Activated CD4-positive, CD25-positive, alpha-beta regulatory T cell treated with anti-CD3 and anti-CD28 coated beads, Interleukin-2, amount 50 U/mL, for 72 hours (primary cell): ENCODE data around the gene CCDC85C.

ENCODE experiments used
- DNase-seq: peaks from one replicate; pipeline ENCODE4 v3.0.0; 2021

The CCDC85C gene

DNA sequence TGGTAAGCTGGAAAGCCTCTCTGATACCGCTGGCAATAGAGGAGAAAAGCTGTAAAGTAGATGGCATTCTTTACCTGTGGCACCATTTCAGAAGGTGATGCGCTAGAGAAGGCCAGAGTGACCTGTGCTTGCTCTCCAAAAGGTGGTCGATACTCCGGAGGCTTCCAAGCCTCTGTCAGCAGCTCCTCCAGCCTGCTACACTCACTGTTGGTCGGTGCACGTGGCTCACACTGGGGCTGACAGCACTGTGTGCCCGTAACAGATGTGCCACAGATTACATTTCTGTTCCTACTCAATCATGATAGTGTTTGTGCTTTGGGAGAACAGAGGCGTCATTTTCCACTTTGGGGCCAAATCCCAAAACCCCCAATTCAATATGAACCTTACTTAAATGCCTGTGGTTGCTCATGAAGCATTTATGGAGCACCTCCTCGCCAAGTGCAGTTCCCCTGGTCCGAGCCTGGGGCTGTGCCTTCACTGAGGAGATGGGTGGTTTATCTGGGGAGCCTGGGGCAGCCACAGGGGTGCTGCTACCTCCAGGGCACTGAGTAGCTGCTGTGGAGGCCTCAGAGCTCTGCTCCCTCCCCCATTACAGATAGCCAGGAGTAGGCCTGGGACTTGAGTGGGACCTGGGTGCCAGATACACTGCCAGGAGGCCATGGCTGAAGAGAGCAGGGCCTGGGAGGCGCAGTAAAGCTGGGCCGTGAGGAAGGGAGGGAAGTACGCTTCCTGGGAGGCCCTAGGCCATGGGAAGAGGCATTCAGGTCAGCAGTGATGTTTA is 96.0 kb downstream of the CCDC85C start:
- DNase-seq = no peak

DNA sequence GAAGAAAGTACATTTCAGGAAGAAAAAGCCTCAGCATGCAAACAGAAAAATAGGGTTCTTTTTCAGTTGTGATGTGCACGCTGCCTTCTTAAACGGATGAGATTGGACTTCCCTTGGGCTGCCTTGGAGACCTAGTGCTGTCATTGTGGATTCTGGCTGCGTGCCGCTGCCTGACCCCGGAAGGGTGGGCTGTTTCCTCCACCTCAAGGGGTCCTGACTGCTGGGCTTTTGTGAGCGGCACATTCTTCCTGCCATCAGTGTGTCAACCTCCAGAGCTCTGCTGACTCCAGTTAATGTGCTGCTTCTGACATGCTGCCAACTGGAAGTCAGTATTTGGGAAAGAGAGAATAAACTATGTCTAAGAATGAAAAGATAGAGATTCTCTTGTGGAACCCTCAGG is 97.7 kb downstream of the CCDC85C start:
- DNase-seq = no peak

DNA sequence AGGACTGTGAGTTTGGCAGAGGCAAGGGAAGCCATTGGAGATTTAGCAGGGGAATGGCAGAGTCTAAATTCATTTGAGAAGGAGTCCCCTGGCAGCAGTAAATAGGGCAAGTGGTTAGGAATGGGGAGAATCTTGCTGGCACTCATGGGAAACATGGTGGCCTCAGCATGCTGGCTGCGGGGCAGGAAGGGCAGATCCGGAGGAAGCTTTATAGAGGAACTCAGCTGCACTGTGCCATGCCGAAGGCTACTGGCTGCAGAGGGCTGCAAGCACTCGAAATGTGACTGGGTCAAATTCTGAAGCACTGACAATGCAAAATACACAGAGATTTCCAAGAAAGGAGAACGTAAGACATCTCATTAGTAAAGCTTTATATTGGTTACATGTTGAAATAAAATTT is 98.9 kb downstream of the CCDC85C start:
- DNase-seq = no peak

DNA sequence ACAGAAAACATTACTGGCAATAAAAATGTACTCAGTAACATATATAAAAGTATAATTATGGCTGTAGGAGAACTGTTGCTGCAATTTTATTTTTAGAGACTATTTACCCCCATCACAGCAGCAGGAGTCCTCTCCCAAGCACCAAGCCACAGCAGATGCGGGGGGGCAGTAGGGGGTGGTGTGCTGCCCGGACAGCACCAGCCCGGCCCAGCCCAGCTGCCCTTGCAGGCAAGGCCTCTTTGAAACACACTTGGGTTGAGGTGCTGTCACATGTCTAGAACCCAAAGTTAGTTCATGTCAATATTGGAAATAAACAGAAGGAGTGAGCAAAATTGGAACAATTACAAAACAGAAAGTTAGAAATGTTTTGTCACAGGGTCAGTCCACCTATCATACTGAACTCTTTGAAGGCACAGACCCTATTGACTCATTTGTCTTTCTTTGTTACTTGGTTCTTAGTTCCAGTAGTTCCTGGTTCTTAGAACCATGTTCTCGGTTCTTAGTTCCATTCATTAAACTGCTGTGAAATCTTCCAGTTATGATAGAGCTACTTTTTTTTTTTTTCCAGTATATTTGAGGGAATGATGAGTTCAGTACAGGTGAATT is 100.1 kb downstream of the CCDC85C start:
- DNase-seq = no peak

DNA sequence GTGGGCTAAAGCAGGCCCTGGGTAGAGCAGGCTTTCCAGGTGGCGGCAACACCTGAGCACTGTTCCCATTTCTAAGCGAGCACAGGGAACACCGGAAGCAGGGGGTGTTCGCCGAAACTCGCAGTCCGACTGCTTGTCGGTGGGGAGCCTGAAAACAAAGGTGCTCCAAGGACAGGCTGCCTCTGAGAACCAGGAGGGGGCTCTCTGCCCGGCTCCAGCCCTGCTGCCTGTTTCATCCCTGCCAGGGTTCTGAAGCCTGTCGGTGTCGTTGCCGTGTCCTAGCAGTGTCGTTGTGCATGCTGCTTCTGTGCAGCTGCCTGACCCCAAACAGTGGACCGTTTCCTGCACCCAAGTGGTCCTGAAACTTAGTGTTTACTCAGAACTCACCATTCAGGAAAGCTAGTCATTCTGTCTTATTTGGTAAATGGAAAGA is 101.0 kb downstream of the CCDC85C start:
- DNase-seq = no peak

DNA sequence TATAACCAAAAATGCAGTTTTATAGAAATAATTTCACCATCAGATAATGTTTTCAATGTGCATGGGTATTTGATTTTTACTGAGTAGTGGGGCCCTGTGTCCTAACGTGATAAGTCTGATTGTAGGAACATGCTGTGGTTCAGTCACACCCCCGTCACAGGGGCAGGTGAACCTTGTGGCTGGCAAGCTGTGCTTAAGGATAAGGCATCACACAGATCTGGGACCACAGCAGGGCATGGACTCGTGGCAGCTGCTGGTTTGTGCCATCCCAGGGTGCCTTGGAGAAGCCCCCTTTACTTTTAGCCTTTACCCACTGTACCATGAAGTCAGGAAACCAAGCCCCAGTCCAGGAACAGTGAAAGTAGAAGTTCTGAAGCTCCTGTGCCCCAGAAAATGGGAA is 106.1 kb downstream of the CCDC85C start:
- DNase-seq = no peak

DNA sequence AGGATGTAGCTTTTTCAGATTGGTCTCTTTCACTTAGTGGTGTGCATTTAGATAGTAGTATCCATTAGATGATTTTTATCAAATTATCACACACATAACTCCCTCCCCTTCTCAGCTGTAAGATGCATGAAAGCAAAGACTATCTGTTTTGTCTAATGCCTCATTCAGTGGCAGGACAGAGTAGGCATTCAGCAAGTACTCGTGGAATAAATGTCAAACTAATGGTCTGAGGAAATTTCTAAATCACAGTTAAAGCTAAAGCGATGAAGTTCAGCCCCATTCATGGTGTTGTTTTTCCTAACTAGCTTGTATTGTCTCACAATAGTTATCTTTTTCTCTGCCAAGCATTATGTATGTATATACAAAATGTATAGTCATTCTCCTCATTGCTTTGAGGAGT is 106.7 kb downstream of the CCDC85C start:
- no peak for DNase-seq

DNA sequence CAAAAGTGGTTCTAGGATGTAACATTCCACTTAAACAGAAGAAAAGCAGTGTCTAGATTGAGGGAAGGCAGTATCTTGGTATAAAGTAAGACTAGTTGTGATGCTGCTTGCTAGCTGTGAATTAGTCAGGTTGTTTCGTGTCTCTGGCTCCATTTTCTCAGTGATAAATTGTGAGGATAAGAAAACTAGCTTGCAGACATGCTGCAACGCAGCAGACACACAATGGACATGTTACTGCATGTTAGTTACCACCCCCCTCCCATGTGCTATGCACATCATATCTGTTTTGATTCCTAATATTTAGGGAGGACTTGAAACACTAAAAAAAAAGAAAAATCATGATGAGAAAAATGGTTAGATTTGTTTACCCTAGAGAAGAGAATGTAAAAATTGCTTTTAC is 119.9 kb downstream of the CCDC85C start:
- DNase-seq = no peak

DNA sequence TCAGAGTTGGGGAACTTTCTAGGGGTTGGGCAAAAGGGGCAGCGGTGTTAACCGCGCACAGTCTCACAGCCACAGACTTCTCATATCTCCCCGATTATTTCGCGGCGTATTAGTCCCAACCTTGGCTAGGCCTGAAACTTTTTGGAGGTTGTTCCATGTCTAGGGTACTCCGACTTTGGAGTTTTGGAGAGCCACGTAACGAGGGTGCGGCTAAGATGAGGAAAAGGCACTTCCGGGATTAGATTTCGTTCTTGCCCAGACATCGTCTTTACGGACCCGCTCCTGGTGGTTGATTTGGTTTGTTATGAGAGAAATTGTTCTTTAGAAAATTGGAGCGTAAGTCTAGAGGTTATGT is 122.3 kb downstream of the CCDC85C start:
- DNase-seq = no peak

DNA sequence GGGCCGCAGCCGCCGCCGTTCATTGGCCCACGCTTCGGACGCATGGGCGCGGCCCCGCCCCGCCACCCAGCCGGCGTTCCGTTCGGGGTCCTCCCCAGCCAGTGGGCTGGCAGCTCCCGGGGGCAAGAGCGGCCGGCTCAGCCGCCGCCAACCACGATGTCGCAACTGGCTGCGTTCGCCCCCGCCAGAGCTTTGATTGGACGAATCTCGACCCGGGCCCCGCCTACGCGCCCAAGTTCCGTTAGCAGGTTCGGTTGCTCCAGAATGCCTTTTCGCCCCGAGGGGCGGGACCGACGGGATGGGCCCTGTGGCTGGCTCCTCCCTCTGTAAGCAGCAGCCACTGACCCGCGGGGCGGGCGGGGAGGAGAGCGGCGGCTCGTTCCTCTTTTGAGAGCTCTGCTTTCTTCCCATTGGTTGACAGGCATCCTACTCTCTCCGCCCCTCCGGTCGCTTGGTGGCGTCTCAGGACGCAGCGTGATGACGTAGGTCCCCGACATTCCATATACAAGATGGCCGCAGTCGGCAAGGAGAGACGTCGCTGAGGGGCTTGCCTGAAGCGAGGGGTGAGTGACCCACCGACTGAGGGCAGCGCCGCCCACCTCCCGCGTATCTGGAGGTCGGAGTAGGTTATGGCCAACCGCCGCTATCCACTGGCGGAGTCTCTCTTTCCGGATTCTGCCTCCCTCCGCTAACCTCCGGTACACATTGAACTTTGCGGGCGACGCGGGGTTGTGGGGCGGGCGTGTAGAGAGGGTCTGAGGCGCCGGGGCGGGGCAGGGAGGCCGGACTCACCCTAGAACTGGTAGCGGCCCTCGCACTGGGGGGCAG is 122.9 kb downstream of the CCDC85C start, which contains the start of gene CCNK:
CCNK (plus strand) TSS at position 493 of the 828 bp plus-strand sequence. CDS start 11,269 bp downstream, outside the sequence.
- DNase-seq = peak; percentile 100

DNA sequence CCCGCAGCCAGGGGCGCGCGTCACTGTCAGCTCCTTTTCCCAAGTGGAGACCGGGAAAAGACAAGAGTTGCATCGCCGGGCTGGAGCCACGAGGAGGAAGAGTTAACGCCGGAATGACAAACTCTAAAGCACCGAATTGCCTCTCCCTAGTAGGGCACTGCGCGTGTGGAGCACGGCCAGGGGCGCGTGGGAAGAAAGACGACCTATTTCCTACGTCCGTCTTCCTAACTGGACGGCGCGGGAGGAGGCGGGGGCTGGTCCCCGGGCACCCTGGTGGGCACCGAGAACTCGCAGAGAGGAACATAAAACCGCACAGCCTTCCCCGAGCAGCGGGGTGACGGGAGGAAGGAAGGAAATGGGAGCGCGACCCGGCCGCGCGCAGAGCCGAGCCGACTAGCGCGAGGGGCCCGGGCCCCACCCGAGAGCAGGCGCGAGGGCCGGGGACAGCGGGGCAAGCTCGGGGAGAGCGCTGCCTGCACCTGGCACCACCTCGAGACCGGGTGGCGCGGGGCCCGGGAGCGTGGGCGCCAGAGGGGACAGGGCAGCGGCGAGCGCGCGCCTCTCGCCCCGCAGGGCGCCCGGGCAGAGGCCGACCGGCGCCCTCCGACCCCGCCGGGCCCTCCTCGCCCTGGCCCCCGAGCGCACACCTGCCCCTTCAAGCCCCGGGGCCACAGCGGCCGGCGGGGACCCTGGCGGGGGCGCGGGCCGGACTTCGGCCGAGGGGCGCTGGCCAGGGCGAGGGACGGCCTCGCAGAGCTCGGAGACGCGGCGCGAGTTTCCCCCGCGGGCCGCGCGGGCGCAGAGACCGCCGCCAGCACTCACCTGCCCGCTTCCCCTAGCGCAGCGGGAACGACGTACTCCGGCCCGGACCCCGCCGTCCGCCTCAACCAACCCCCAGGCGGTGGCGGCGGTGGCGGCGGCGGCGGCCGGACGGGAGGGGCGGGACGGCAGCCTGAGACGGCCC is 123.8 kb downstream of the CCDC85C start, which contains the start of gene SETD3:
SETD3 (minus strand) TSS at position 954 of the 964 bp plus-strand sequence. CDS start 15,054 bp downstream, outside the sequence.
- DNase-seq = peak; percentile 50

DNA sequence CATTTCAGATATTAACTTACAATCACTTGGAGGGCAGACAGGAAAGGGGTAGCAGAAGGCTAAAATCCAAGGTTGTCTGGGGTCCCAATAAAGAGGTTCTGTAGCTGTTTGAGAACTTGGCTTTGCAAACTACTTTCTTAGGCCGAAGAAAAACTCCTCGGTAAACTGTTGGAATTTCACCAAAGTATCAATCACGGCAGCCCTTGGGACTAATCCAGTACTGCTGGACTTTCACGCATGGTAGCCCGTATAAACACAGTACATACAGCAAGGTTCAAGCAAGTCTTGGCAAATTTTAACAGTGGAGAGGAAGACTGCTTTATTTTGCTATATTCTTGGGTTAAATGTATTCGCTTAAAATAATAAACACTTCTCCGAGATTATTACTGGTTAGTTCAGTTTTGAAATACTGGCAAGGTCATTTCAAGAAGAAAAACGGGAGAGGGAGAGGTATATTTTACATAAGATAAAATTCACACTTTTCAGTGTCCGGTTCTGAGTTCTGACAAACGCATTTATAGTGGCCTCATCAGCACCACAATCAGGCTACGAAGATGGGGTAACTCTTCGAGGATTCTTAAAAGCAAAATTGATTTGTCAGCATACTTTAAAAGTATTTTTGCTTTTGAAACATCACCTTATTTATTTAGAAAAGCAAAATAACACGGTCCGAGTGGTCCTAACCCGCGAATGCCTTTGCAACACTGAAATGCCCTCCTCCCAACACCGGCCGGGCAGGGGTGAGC is 124.7 kb downstream of the CCDC85C start:
- no peak for DNase-seq

DNA sequence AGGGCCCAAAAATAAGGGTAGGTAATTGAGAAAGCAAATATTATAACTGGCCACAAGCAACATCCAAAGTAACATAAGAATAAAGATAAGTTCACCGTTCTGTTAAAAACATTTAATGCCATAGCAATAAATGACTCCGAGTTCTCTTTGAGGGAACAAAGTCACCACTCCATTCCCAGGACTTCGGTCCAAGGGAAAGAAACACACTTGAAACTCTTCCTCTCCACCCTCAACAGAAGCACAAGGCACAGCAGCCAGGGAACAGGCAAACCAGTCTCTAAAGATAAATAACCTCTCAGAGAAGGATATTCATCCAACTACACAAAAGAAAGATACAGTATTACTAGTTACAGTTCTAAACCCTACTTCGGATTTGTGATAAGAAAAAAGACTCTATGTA is 125.9 kb downstream of the CCDC85C start:
- DNase-seq = no peak

DNA sequence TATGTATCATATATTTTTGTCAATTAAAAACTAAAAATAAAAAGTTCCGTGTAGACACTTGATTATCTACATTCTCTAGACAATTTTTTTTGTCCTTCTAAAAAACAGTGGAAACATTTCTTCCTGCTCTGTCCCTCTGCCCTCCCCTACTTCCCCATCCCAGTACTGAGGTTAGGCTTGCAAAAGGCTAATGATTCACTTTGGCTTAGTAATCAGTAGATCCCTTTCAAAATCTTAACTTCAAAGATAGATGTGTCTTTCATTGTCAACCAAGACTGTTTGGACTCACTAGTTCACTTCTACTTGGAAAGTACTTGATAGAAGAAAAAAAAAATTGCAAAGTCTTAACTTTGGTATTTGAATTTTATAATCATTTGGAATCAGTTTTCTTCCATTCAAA is 127.1 kb downstream of the CCDC85C start:
- DNase-seq = no peak

DNA sequence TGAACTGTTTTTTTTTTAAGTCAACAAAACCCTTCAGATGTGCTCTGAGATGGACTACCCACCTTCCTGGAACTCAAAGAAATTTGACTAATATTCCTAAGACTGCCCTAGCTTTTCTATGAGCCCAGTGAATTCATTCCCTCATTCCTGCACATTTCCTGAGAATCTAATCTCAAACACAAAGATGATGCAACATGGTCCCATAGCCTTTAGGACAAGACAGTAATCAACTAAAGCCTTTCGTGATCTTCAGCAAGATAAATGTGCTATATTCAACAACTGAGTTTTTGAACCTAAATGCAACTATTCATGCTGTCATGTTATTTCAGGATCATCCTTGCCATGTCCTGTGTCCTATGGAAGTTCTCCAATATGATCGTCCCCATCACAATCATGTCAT is 128.3 kb downstream of the CCDC85C start:
- no peak for DNase-seq

DNA sequence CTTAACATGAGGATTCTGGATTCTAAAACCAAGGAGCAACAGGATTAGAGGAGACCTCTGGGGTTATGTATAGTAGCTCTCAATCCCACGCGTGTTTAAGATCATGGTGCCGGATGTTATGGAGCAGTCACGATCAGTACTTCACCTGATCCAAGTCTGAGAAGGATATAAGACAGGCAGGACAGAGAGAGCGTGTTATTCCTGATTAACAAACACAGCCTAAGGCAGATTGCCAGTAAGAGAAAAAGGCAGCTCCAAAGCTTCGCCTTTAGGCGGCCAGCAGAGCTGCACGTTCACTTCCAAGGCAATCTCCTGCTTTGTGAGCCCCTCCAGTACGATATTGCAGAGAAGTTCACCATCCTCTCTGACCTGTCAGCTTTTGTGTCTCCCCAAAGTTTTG is 128.8 kb downstream of the CCDC85C start:
- no peak for DNase-seq

DNA sequence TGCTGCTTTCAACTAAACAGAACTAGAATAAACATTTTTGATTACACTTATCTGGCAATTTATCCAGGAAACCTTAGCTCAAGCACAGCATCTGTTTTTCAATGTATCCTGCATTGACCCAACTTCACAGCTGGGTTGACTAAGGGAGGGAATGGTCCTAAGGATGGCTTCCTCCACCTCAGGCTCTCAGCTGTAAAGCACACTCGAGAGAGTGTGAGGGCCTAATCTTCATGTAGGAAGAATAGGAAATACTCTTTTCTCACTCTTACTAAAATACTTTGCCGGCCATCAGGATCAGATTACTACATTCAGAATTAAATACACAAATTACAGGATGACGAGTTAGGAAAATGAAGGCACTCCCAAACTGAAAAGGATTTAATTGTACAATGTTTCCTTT is 130.5 kb downstream of the CCDC85C start:
- DNase-seq = no peak

DNA sequence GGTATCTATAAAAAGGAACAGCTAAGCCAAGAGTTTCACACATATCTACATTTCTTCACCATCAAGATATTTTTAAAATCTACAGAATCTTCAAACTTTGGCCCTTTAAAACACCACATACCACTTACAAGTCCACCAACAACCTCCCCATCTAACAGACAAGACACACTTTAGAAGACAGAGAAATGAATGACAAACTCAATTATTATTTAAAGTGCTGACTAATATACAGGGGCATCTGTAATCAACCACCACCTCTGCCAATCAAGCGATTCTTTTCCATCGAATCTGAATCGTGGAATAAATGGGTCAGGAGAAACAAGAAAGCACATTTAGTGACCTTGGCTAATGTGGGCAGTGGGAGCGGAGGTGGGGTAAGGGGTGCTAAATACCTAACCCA is 131.1 kb downstream of the CCDC85C start:
- no peak for DNase-seq

DNA sequence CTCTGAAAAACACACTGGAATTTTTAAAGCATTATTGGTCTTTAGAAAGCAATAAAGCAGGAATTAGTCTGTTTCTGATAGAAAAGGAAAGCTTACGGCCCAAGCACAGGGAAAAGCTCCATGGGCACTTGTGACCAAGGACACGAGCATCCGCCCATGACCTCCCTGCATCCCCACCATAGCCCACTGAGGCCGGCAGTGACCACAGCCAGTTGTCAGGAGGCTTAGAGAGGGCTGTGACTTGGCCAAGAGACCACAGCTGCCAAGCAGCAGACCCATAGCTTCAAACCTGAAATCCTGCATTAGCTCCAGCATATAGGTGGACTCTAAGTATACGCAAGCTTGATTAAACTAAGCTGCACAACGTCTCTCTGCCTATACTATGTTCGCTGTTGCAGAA is 132.3 kb downstream of the CCDC85C start:
- no peak for DNase-seq

DNA sequence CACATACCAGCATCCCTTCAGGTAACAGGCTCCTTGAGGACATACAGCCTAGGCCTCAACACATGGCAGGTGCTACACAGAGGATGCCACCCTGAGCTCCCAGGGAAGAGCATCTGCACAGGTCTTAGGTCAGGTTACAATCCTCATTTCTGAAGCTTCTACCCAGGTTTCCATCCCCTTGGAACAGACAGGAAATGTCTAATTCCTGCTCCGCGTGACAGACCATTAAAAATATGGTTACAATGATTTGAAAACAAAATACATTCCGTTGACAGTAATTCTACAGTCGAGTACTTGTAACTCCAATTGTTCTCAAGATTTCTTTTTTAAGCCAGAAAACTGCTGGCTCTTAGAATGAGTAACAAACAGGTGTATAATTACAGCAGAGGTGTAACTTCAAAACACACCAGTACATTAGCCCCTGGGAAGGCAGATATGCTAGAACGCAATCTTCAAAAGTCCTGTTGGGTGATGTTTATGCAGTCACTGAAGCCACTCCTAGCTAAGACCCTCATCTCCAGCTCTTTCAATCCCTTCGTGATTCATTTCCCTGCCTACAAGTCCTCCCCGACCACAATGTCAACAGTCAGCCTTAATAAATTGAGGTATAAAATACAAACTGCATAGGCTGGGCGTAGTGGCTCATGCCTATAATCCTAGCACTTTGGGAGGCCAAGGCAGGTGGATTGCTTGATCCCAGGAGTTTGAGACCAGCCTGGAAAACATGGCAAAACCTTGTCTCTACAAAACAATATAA is 135.0 kb downstream of the CCDC85C start:
- no peak for DNase-seq

DNA sequence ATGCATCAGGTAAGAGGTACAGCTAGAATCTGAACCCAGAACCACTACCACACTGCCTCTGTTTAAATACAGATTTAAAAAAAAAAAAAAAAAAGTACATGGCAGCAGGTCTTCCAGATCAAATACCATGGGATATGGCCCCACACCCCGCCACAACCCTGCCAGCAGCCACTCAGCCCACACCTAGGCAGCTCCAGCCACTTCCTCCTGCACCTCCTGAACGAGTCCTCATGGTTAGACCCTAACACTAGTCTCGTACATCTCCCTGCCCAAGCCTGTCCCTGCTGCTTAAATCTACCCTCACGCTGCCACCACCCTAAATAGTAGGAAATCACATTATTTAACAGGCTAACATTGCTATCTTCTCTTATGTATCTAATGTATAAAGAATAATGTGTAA is 135.9 kb downstream of the CCDC85C start:
- no peak for DNase-seq
